H1 (cell line): ENCODE data around the gene RAB5B. TPM values are rescaled to one million over a fixed set of nuclear protein-coding genes. Genes with fewer than 3 reads are reported as not detected.

ENCODE experiments used
- ATF2 ChIP-seq: IDR thresholded peaks from 2 replicates; pipeline ENCODE4 v1.6.1; 2012; ENCODE audit warnings: low read length, inconsistent platforms
- ATF3 ChIP-seq: IDR thresholded peaks from 2 replicates; pipeline ENCODE4 v1.6.1; 2011; ENCODE audit warnings: low read depth, mild to moderate bottlenecking, low read length; ENCODE audit not compliant: insufficient read depth
- BACH1 ChIP-seq: IDR thresholded peaks from 2 replicates; pipeline ENCODE4 v1.6.1; 2012; ENCODE audit warnings: low read length, improper control_type of control experiment
- CHD2 ChIP-seq: IDR thresholded peaks from 2 replicates; pipeline ENCODE4 v1.6.1; 2012; ENCODE audit warnings: low read length, improper control_type of control experiment
- E2F6 ChIP-seq: IDR thresholded peaks from 2 replicates; pipeline ENCODE4 v1.6.1; 2012; ENCODE audit warnings: inconsistent platforms
- GABPA ChIP-seq: IDR thresholded peaks from 2 replicates; pipeline ENCODE4 v1.6.1; 2011; ENCODE audit warnings: mild to moderate bottlenecking, low read length, moderate library complexity, borderline replicate concordance; ENCODE audit not compliant: insufficient read depth
- HDAC2 ChIP-seq, 2 experiments: fragments of 300-600 bp in 1 of 2; sonication (generic) in 1 of 2; IDR thresholded peaks; 2 replicates each; pipeline ENCODE4 v1.6.1; 2011 to 2012; ENCODE audit warnings: low read depth in 2 of 2, low read length in 2 of 2, mild to moderate bottlenecking in 2 of 2, moderate library complexity in 2 of 2, borderline replicate concordance in 1 of 2, inconsistent platforms in 1 of 2
- KDM1A ChIP-seq: fragments of 200-600, 300-600 bp; sonication (generic); IDR thresholded peaks from 2 replicates; pipeline ENCODE4 v1.7.1; 2016; ENCODE audit warnings: mild to moderate bottlenecking, low read length, borderline replicate concordance
- MAFK ChIP-seq: IDR thresholded peaks from 2 replicates; pipeline ENCODE4 v1.6.1; 2012; ENCODE audit warnings: low read depth, mild to moderate bottlenecking, improper control_type of control experiment, low read length
- NANOG ChIP-seq: IDR thresholded peaks from 2 replicates; pipeline ENCODE4 v1.6.1; 2011; ENCODE audit warnings: low read length, low read depth, mild to moderate bottlenecking, inconsistent platforms; ENCODE audit not compliant: insufficient read depth, poor library complexity, severe bottlenecking
- POLR2AphosphoS5 ChIP-seq: IDR thresholded peaks from 2 replicates; pipeline ENCODE4 v1.6.1; 2011; ENCODE audit warnings: low read depth, low read length
- POU5F1 ChIP-seq: IDR thresholded peaks from 2 replicates; pipeline ENCODE4 v1.6.1; 2011; ENCODE audit warnings: low read depth, mild to moderate bottlenecking, low read length, moderate library complexity
- RXRA ChIP-seq: IDR thresholded peaks from 2 replicates; pipeline ENCODE4 v1.6.1; 2011; ENCODE audit warnings: low read depth, mild to moderate bottlenecking, low read length, moderate library complexity; ENCODE audit not compliant: insufficient read depth
- TAF7 ChIP-seq: optimal IDR thresholded peaks from 2 replicates; pipeline ENCODE3; 2011; ENCODE audit warnings: low read depth, mild to moderate bottlenecking, inconsistent platforms, low read length, moderate library complexity, borderline replicate concordance
- TCF12 ChIP-seq: IDR thresholded peaks from 2 replicates; pipeline ENCODE4 v1.6.1; 2011; ENCODE audit warnings: low read depth, mild to moderate bottlenecking, low read length
- USF2 ChIP-seq: IDR thresholded peaks from 2 replicates; pipeline ENCODE4 v1.6.1; 2011; ENCODE audit warnings: low read length, improper control_type of control experiment
- YY1 ChIP-seq: IDR thresholded peaks from 2 replicates; pipeline ENCODE4 v1.6.1; 2011; ENCODE audit warnings: low read depth, mild to moderate bottlenecking, low read length
- polyA plus RNA-seq, 7 experiments: library from polyadenylated mRNA; depleted of rRNA in 3 of 7; stranded (reverse) in 5 of 7; unstranded in 2 of 7; fragments of >200 nt in 5 of 7; fragments of 200-250 nt in 2 of 7; gene quantifications; 1 replicate in 5 of 7; 2 replicates in 1 of 7; 4 replicates in 1 of 7; pipeline versions ENCODE4 v1.2.1 to v1.2.3, GENCODE V29; 2011 to 2013; ENCODE audit warnings: missing spikeins in 2 of 7, mixed read lengths in 2 of 7
- total RNA-seq: library from RNA; stranded (reverse); fragmentation: NEBNext Ultra II Directional; extraction: Animal tissue kit (Norgen Biotek cat#: 25700); gene quantifications from 2 replicates; pipeline ENCODE4 v1.2.1, GENCODE V29; 2021

RAB5B gene
- total and polyA plus RNA-seq, 2 of the 8 experiments (the other 6 are each of a cell fraction or from before 2014, with no cell fraction given), result 56.7 to 62.4 TPM

- TF ChIP-seq YY1, result peak; percentile 69; the same call in 1 of the 2 replicates
- TF ChIP-seq ATF3, result 0 out of 2 replicates have a peak, but pooled peaks have one; percentile 43
- TF ChIP-seq TCF12, result peak; percentile 68; the same call in 1 of the 2 replicates
- TF ChIP-seq POLR2AphosphoS5, result peak; percentile 99
- TF ChIP-seq CHD2, result peak; percentile 94
- TF ChIP-seq GABPA, result peak; percentile 87; the same call in 1 of the 2 replicates
- TF ChIP-seq RXRA, result no peak
- no peak for TF ChIP-seq MAFK
- peak in 1 of 2 experiments; percentile 14; a peak in 1 of 4 replicates for TF ChIP-seq HDAC2 (IDR thresholded peaks at IDR 0.05; ENCODE audit: borderline replicate concordance in 1 of 2, low read depth in 2 of 2, low read length in 2 of 2)
- no peak for TF ChIP-seq POU5F1
- peak; percentile 98 for TF ChIP-seq TAF7
- no peak for TF ChIP-seq BACH1
- no peak for TF ChIP-seq NANOG
- no peak for TF ChIP-seq KDM1A
- peak; percentile 52 for TF ChIP-seq E2F6
- TF ChIP-seq ATF2, result peak; percentile 92
- no peak for TF ChIP-seq USF2
Observed at GRCh38 chr12:56041552-56042429, 67.9 kb downstream of the RAB5B start, which contains the start of gene RPS26 (continued).
